OCI-LY1 (cell line): Measurements from ENCODE around the gene C17orf67.
A peak's percentile ranks its signal among the peaks of the same experiment; 100 is the strongest.

Experiments
- H2AFZ ChIP-seq: fragments of 200-600 bp; sonication (generic), shearing (Covaris generic); 2 replicates; pipeline ENCODE4 v1.6.0; 2014; ENCODE audit warnings: antibody characterized with exemption, mild to moderate bottlenecking, low read length
- H3F3A ChIP-seq: fragments of 200-600 bp; sonication (generic), shearing (Covaris generic); 2 replicates; pipeline ENCODE4 v1.6.0; 2014; ENCODE audit warnings: mild to moderate bottlenecking, antibody characterized with exemption, low read length, moderate library complexity; ENCODE audit not compliant: insufficient read depth
- H3K27ac ChIP-seq: fragments of 200-600 bp; sonication (generic); 2 replicates; pipeline ENCODE4 v1.5.1; 2014; ENCODE audit warnings: low read length, mixed run types, mild to moderate bottlenecking, low read depth; ENCODE audit not compliant: poor library complexity, severe bottlenecking
- H3K27me3 ChIP-seq: fragments of 200-600 bp; sonication (generic); 2 replicates; pipeline ENCODE4 v1.6.0; 2014; ENCODE audit warnings: antibody characterized with exemption, mild to moderate bottlenecking, low read length, moderate library complexity; ENCODE audit not compliant: insufficient read depth
- H3K36me3 ChIP-seq: fragments of 200-600 bp; sonication (generic); 2 replicates; pipeline ENCODE4 v1.6.1; 2014; ENCODE audit warnings: mild to moderate bottlenecking, antibody characterized with exemption, low read length, moderate library complexity, mixed read lengths; ENCODE audit not compliant: insufficient read depth
- H3K4me1 ChIP-seq: fragments of 200-600 bp; sonication (generic); 2 replicates; pipeline ENCODE4 v1.5.1; 2014; ENCODE audit warnings: mild to moderate bottlenecking, low read length, moderate library complexity; ENCODE audit not compliant: insufficient read depth, severe bottlenecking
- H3K4me2 ChIP-seq: fragments of 200-600 bp; sonication (generic), shearing (Covaris generic); 2 replicates; pipeline ENCODE4 v1.6.1; 2014; ENCODE audit warnings: low read length
- H3K4me3 ChIP-seq: fragments of 200-600 bp; sonication (generic); 2 replicates; pipeline ENCODE4 v1.5.1; 2014; ENCODE audit warnings: low read length, low read depth, mild to moderate bottlenecking, mixed read lengths; ENCODE audit not compliant: poor library complexity, severe bottlenecking
- H3K79me2 ChIP-seq: fragments of 200-600 bp; shearing (Covaris generic); 2 replicates; pipeline ENCODE4 v1.6.1; 2016; ENCODE audit warnings: mixed run types, low read length, mixed read lengths; ENCODE audit not compliant: insufficient read depth
- H3K9ac ChIP-seq: fragments of 200-600 bp; sonication (generic), shearing (Covaris generic); 2 replicates; pipeline ENCODE4 v1.6.1; 2014; ENCODE audit warnings: mild to moderate bottlenecking, low read length, mixed read lengths
- H3K9me2 ChIP-seq: fragments of 200-600 bp; sonication (generic), shearing (Covaris generic); 2 replicates; pipeline ENCODE4 v1.6.1; 2014; ENCODE audit warnings: low read depth, mild to moderate bottlenecking, low read length, mixed read lengths
- H3K9me3 ChIP-seq: fragments of 200-600 bp; shearing (Covaris generic); 2 replicates; pipeline ENCODE4 v1.6.1; 2014; ENCODE audit warnings: low read length, mixed read lengths
- H4K20me1 ChIP-seq: fragments of 200-600 bp; sonication (generic), shearing (Covaris generic); 2 replicates; pipeline ENCODE4 v1.6.0; 2016; ENCODE audit warnings: mild to moderate bottlenecking, low read length; ENCODE audit not compliant: insufficient read depth
- EZH2 ChIP-seq: fragments of 200-600 bp; sonication (generic), shearing (Covaris generic); IDR thresholded peaks from 2 replicates; pipeline ENCODE4 v1.8.0; 2017; ENCODE audit warnings: borderline replicate concordance, mixed run types, mild to moderate bottlenecking, antibody characterized with exemption, low read length, moderate library complexity, mixed read lengths
- TF ChIP-seq, protein P1 (sequence below): fragments of 200-600 bp; sonication (generic), shearing (Covaris generic); IDR thresholded peaks from 2 replicates; pipeline ENCODE4 v1.5.1; 2017; ENCODE audit warnings: mild to moderate bottlenecking, antibody characterized with exemption, low read length, moderate library complexity, mixed read lengths

Gene C17orf67

DNA sequence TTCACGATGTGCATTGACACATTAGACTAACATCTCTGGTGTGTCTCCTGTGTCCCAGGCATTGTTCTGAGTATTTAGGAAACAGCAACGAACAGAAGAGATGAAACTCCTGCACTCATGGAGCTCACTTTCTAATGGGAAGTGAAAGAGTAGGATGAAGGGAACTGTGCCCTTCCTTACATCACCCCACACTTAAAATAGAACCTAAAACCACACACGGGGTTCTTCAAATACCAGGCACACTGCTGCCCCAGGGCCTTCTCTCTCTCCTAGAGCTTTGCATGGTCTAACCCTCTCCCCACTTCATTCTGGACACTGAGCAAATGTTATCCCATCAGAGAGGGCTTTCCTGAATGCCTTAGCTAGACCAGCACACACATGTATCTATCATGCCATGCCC, 46.4 kb upstream of the C17orf67 start:
- Histone ChIP-seq H3K9ac (no peak overlapping the region), H3K4me3 (no peak overlapping the region), H3K9me3 (no peaks in the 10 kb centered on the region), H3K27ac (no peak overlapping the region), H3F3A (no peaks in the 10 kb centered on the region), H4K20me1 (no peaks in the 10 kb centered on the region), H3K4me2 (no peak overlapping the region), H3K4me1 (no peaks in the 10 kb centered on the region), H3K27me3 (no peaks in the 10 kb centered on the region), H3K36me3 (no peaks in the 10 kb centered on the region), H3K79me2 (no peaks in the 10 kb centered on the region), H3K9me2 (no peaks in the 10 kb centered on the region), H2AFZ (no peak overlapping the region)
- no peak for TF ChIP-seq EZH2
- TF ChIP-seq, protein P1, sequence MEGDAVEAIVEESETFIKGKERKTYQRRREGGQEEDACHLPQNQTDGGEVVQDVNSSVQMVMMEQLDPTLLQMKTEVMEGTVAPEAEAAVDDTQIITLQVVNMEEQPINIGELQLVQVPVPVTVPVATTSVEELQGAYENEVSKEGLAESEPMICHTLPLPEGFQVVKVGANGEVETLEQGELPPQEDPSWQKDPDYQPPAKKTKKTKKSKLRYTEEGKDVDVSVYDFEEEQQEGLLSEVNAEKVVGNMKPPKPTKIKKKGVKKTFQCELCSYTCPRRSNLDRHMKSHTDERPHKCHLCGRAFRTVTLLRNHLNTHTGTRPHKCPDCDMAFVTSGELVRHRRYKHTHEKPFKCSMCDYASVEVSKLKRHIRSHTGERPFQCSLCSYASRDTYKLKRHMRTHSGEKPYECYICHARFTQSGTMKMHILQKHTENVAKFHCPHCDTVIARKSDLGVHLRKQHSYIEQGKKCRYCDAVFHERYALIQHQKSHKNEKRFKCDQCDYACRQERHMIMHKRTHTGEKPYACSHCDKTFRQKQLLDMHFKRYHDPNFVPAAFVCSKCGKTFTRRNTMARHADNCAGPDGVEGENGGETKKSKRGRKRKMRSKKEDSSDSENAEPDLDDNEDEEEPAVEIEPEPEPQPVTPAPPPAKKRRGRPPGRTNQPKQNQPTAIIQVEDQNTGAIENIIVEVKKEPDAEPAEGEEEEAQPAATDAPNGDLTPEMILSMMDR: no peak

DNA sequence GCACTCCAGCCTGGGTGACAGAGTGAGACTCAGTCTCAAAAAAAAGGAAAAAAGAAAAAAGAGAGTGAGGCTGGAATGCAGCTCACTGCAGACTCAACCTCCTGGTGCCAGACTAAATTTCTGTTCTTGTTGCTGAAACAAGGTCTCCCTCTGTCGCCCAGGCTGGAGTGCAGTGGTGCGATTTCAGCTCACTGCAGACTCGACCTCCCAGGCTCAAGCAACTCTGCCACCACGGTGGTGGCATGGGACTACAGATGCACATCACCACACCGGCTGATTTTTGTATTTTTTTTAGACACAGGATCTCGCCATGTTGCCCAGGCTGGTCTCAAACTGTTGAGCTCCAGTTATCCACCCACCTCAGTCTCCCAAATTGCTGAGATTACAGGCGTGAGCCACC, 45.6 kb upstream of the C17orf67 start:
- no peaks in the 10 kb centered on the region for H3K79me2 ChIP-seq
- no peak for TF ChIP-seq EZH2
- TF ChIP-seq, protein P1: peak; percentile 21; the same call in 1 of the 2 replicates
- no peaks in the 10 kb centered on the region for H4K20me1 ChIP-seq
- no peaks in the 10 kb centered on the region for H3F3A ChIP-seq
- H3K9me3 ChIP-seq: no peaks in the 10 kb centered on the region
- no peaks in the 10 kb centered on the region for H3K9me2 ChIP-seq
- no peak overlapping the region for H3K4me2 ChIP-seq
- no peak overlapping the region for H3K27ac ChIP-seq
- no peaks in the 10 kb centered on the region for H3K36me3 ChIP-seq
- no peaks in the 10 kb centered on the region for H3K4me1 ChIP-seq
- no peaks in the 10 kb centered on the region for H3K27me3 ChIP-seq
- H3K4me3 ChIP-seq: no peak overlapping the region
- H3K9ac ChIP-seq: no peak overlapping the region
- H2AFZ ChIP-seq: no peak overlapping the region

DNA sequence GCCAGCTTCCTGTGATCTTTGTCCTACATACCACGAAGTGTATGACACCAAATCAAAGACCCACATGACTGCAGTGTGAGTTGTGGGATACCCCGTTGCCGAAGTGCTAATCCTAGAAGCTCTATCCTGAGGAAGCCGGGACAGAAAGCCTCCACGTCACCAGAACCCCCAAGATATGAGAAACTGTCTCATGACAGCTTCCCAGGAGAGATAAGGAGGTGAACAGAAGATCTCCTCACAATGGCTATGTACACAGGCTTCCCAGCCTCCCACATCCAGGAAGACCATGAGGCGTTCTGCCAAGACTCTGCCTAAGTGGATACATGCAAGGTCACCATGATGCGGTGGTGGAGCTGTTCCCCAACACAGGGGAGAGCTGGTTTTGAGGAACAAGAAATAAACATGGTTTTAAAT, 43.1 kb upstream of the C17orf67 start:
- H3K79me2 ChIP-seq: no peaks in the 10 kb centered on the region
- no peaks in the 10 kb centered on the region for H3K9me2 ChIP-seq
- H3K9ac ChIP-seq: no peak overlapping the region
- no peaks in the 10 kb centered on the region for H3K9me3 ChIP-seq
- TF ChIP-seq, protein P1: no peak
- no peak for TF ChIP-seq EZH2
- H2AFZ ChIP-seq: no peak overlapping the region
- H3K4me2 ChIP-seq: no peak overlapping the region
- H3K27me3 ChIP-seq: no peaks in the 10 kb centered on the region
- no peaks in the 10 kb centered on the region for H3K36me3 ChIP-seq
- H4K20me1 ChIP-seq: no peaks in the 10 kb centered on the region
- no peaks in the 10 kb centered on the region for H3K4me1 ChIP-seq
- H3K27ac ChIP-seq: no peak overlapping the region
- H3K4me3 ChIP-seq: no peak overlapping the region
- H3F3A ChIP-seq: no peaks in the 10 kb centered on the region
